GM18505 (cell line): ENCODE measurements around the gene SFMBT1.

Source experiments
- ATAC-seq: cut with Tn5 transposase; IDR thresholded peaks from one replicate; pipeline ENCODE4 v1.9.1; 2021; ENCODE audit not compliant: unreplicated experiment
- POLR2A ChIP-seq: IDR thresholded peaks from 4 replicates; pipeline ENCODE4 v1.6.1; 2011; ENCODE audit warnings: borderline replicate concordance; ENCODE audit not compliant: insufficient read depth, insufficient read length; ENCODE audit errors: extremely low read depth

The SFMBT1 gene

GRCh38 chr3:52979190-52979983 is 66.5 kb downstream of the SFMBT1 start:
- no peak for ATAC-seq
- no peak for TF ChIP-seq POLR2A

GRCh38 chr3:52978109-52978754 is 67.6 kb downstream of the SFMBT1 start:
- ATAC-seq: no peak
- no peak for TF ChIP-seq POLR2A

- no peak for ATAC-seq
- no peak for TF ChIP-seq POLR2A
Measured at GRCh38 chr3:52973806-52974205, 72.1 kb downstream of the SFMBT1 start.

GRCh38 chr3:52971895-52972294 is 74.0 kb downstream of the SFMBT1 start:
- no peak for ATAC-seq
- no peak for TF ChIP-seq POLR2A

- no peak for ATAC-seq
- TF ChIP-seq POLR2A: no peak
Measured at GRCh38 chr3:52967398-52967797, 78.5 kb downstream of the SFMBT1 start.

GRCh38 chr3:52962160-52962559 is 83.7 kb downstream of the SFMBT1 start:
- TF ChIP-seq POLR2A: no peak
- no peak for ATAC-seq

GRCh38 chr3:52959773-52960172 is 86.1 kb downstream of the SFMBT1 start:
- no peak for ATAC-seq
- no peak for TF ChIP-seq POLR2A

- TF ChIP-seq POLR2A: no peak
- ATAC-seq: no peak
Measured at GRCh38 chr3:52939600-52939999, 106.3 kb downstream of the SFMBT1 start.

DNA sequence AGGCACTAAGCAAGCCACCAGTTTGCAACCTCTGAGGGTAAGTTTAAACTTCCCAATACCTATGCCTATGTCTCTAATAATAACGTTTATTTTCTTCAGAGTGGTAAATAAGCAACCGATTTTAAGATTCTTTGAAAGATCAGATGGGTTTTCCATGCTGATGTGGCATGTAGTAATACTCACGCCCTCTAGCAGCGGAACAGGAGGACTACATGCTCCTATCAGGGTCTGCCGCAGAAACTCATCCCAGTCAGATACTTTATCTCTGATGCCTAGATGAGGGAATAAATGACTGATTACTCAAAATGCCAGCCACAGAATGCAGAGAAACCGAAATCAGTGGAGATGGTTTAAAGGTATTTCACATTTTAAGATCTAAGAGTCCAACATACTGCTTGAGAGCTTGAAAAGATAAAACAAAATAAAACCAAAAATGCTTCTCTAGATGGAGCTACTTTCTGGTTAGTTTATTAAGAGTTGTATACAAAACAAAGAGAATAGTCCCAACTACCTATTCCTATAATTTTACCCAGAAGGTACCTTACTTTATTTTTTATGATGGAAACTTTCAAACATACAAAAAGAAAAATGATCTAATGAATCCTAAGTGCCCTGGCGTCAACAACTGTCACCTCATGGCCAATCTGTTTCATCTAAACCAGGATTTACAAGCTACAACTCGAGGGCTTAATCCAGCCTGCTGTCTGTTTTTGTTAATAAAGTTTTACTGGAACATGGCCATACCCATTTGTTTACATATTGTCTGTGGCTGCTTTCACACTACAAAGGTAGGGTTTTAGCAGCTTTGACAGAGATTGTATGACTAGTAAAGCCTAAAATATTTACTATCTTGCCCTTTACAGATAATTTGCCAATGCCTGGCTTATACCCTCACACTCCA is 111.0 kb downstream of the SFMBT1 start:
- TF ChIP-seq POLR2A: no peak

DNA sequence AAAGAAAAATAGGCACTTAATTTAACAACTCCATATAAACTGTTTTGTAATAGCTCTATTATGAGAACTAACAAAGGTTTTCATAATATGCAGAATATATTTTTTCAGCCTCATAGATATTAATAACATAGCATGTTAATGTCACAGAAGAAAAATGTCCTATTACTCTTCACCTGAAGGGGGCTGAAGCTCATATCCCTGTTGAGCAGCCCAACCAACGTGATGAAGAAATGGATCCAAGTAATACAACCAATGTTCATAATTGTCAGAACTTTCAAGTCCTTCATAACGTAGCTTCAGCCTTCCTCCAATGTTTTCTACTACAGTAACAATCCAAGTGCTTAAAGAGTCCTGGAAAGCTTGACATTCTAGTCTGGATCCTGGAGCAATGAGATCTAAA is 114.0 kb downstream of the SFMBT1 start:
- ATAC-seq: no peak
- no peak for TF ChIP-seq POLR2A

More for the DNA sequence above, 111.0 kb downstream of the SFMBT1 start:
- no peak for ATAC-seq

- no peak for ATAC-seq
Measured at GRCh38 chr3:52931328-52931727, 114.5 kb downstream of the SFMBT1 start.

DNA sequence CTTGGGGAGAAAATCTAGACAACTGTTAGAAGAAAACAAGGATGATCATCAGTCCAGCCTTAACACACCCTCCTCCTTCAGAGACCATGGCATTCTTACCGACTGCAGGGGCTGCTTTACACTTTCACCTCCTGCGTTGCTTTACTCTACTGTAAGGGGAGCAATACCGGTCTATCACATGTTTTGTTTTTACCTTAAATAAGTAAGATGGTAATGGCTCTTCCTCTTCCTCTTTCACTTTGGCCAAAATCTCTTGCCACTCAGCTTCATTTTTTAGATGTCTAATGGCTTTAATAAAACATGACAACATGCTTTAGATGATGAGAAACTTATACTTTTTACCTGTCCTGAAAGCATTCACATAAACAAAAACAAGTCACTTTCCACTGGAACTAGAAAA is 115.1 kb downstream of the SFMBT1 start:
- ATAC-seq: no peak
- TF ChIP-seq POLR2A: no peak

More at GRCh38 chr3:52931328-52931727, 114.5 kb downstream of the SFMBT1 start:
- no peak for TF ChIP-seq POLR2A

DNA sequence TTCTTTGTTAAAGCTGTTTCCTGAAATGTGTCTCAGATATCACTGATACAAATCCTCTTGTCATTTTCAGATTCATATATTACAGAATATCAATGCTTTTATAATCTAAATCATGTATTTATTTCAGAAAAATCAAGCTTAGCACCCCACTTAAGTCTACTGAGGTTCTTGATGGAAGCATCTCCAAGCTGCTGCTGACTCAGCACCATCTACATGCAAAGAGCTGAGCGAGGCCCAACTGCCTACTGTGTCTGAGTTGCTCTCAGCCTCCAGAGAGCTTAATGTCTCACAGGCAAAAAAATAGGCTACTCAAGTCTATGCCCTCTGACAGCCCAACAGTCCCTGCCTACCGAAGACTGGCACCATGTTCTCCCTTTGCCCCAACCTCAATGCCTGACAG is 119.3 kb downstream of the SFMBT1 start:
- no peak for TF ChIP-seq POLR2A
- no peak for ATAC-seq
